OCI-LY1 (cell line): Measurements from ENCODE around the gene STAG1.

ENCODE experiments used
- H2AFZ ChIP-seq: fragments of 200-600 bp; sonication (generic), shearing (Covaris generic); 2 replicates; pipeline ENCODE4 v1.6.0; 2014; ENCODE audit warnings: antibody characterized with exemption, mild to moderate bottlenecking, low read length
- H3F3A ChIP-seq: fragments of 200-600 bp; sonication (generic), shearing (Covaris generic); 2 replicates; pipeline ENCODE4 v1.6.0; 2014; ENCODE audit warnings: mild to moderate bottlenecking, antibody characterized with exemption, low read length, moderate library complexity; ENCODE audit not compliant: insufficient read depth
- H3K27ac ChIP-seq: fragments of 200-600 bp; sonication (generic); 2 replicates; pipeline ENCODE4 v1.5.1; 2014; ENCODE audit warnings: low read length, mixed run types, mild to moderate bottlenecking, low read depth; ENCODE audit not compliant: poor library complexity, severe bottlenecking
- H3K27me3 ChIP-seq: fragments of 200-600 bp; sonication (generic); 2 replicates; pipeline ENCODE4 v1.6.0; 2014; ENCODE audit warnings: antibody characterized with exemption, mild to moderate bottlenecking, low read length, moderate library complexity; ENCODE audit not compliant: insufficient read depth
- H3K36me3 ChIP-seq: fragments of 200-600 bp; sonication (generic); 2 replicates; pipeline ENCODE4 v1.6.1; 2014; ENCODE audit warnings: mild to moderate bottlenecking, antibody characterized with exemption, low read length, moderate library complexity, mixed read lengths; ENCODE audit not compliant: insufficient read depth
- H3K4me1 ChIP-seq: fragments of 200-600 bp; sonication (generic); 2 replicates; pipeline ENCODE4 v1.5.1; 2014; ENCODE audit warnings: mild to moderate bottlenecking, low read length, moderate library complexity; ENCODE audit not compliant: insufficient read depth, severe bottlenecking
- H3K4me2 ChIP-seq: fragments of 200-600 bp; sonication (generic), shearing (Covaris generic); 2 replicates; pipeline ENCODE4 v1.6.1; 2014; ENCODE audit warnings: low read length
- H3K4me3 ChIP-seq: fragments of 200-600 bp; sonication (generic); 2 replicates; pipeline ENCODE4 v1.5.1; 2014; ENCODE audit warnings: low read length, low read depth, mild to moderate bottlenecking, mixed read lengths; ENCODE audit not compliant: poor library complexity, severe bottlenecking
- H3K79me2 ChIP-seq: fragments of 200-600 bp; shearing (Covaris generic); 2 replicates; pipeline ENCODE4 v1.6.1; 2016; ENCODE audit warnings: mixed run types, low read length, mixed read lengths; ENCODE audit not compliant: insufficient read depth
- H3K9ac ChIP-seq: fragments of 200-600 bp; sonication (generic), shearing (Covaris generic); 2 replicates; pipeline ENCODE4 v1.6.1; 2014; ENCODE audit warnings: mild to moderate bottlenecking, low read length, mixed read lengths
- H3K9me2 ChIP-seq: fragments of 200-600 bp; sonication (generic), shearing (Covaris generic); 2 replicates; pipeline ENCODE4 v1.6.1; 2014; ENCODE audit warnings: low read depth, mild to moderate bottlenecking, low read length, mixed read lengths
- H3K9me3 ChIP-seq: fragments of 200-600 bp; shearing (Covaris generic); 2 replicates; pipeline ENCODE4 v1.6.1; 2014; ENCODE audit warnings: low read length, mixed read lengths
- H4K20me1 ChIP-seq: fragments of 200-600 bp; sonication (generic), shearing (Covaris generic); 2 replicates; pipeline ENCODE4 v1.6.0; 2016; ENCODE audit warnings: mild to moderate bottlenecking, low read length; ENCODE audit not compliant: insufficient read depth
- EZH2 ChIP-seq: fragments of 200-600 bp; sonication (generic), shearing (Covaris generic); IDR thresholded peaks from 2 replicates; pipeline ENCODE4 v1.8.0; 2017; ENCODE audit warnings: borderline replicate concordance, mixed run types, mild to moderate bottlenecking, antibody characterized with exemption, low read length, moderate library complexity, mixed read lengths
- TF ChIP-seq, protein P1 (sequence below): fragments of 200-600 bp; sonication (generic), shearing (Covaris generic); IDR thresholded peaks from 2 replicates; pipeline ENCODE4 v1.5.1; 2017; ENCODE audit warnings: mild to moderate bottlenecking, antibody characterized with exemption, low read length, moderate library complexity, mixed read lengths

The STAG1 gene

DNA sequence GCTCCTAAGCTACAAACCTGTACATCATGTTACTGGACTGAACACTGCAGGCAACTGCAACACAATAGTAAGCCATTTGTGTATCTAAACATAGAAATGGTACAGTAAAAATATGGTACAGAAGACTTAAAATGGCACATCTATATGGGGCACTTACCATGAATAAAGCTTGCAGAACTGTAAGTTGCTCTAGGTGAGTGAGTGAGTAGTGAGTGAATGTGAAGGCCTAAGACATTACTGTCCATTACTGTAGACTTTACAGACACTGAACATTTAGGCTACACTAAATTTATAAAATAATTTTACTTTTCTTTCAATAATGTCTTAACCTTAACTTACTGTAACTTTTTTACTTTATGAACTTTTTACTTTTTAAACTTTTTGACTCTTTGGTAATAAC is 76.2 kb downstream of the STAG1 start:
- no peaks in the 10 kb centered on the region for H3K9me2 ChIP-seq
- no peak for TF ChIP-seq EZH2
- TF ChIP-seq, protein P1, sequence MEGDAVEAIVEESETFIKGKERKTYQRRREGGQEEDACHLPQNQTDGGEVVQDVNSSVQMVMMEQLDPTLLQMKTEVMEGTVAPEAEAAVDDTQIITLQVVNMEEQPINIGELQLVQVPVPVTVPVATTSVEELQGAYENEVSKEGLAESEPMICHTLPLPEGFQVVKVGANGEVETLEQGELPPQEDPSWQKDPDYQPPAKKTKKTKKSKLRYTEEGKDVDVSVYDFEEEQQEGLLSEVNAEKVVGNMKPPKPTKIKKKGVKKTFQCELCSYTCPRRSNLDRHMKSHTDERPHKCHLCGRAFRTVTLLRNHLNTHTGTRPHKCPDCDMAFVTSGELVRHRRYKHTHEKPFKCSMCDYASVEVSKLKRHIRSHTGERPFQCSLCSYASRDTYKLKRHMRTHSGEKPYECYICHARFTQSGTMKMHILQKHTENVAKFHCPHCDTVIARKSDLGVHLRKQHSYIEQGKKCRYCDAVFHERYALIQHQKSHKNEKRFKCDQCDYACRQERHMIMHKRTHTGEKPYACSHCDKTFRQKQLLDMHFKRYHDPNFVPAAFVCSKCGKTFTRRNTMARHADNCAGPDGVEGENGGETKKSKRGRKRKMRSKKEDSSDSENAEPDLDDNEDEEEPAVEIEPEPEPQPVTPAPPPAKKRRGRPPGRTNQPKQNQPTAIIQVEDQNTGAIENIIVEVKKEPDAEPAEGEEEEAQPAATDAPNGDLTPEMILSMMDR = no peak

DNA sequence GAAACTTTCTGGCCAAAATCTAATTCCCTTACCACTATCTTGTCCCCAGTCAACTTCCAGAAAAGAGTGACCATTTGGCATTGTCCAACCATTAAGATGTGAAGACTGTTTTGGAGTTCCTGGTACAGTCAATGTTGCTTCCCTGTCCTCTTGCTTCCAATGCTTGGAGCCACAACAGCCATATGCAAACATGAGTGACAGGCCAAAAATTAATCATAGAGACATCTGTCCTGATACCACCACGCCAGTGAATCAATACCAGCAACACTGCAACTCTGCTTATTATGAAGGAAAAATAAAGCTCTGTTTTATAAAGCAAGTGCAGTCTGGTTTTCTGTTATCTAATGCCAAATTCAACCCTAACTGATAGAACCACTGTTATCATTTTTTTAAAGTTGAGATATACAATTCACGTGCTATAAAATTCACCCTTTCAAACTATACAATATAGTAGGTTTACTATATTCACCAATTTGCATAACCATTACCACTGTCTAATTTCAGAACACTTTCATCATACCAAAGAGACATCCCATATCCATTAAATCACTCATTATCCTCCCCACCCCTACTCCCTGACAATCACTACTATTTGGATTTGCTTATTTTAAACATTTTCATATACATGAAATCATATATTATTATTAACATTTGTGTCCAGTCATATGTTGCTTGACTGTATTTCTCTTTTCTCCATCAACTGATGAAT is 76.9 kb downstream of the STAG1 start:
- Histone ChIP-seq H3K9ac (no peak overlapping the region), H2AFZ (no peak overlapping the region), H3K4me2 (no peak overlapping the region), H3K27ac (no peak overlapping the region), H3K4me1 (peaks cover 19% of the 10 kb centered on the region), H4K20me1 (no peaks in the 10 kb centered on the region), H3F3A (no peaks in the 10 kb centered on the region), H3K36me3 (no peaks in the 10 kb centered on the region), H3K4me3 (no peak overlapping the region), H3K9me3 (no peaks in the 10 kb centered on the region), H3K9me2 (no peaks in the 10 kb centered on the region), H3K27me3 (no peaks in the 10 kb centered on the region), H3K79me2 (peaks cover 82% of the 10 kb centered on the region)
- TF ChIP-seq, protein P1 = no peak
- no peak for TF ChIP-seq EZH2

More for the DNA sequence above, 76.2 kb downstream of the STAG1 start:
- no peak overlapping the region for H3K27ac ChIP-seq
- H3K9ac ChIP-seq = no peak overlapping the region
- no peaks in the 10 kb centered on the region for H3F3A ChIP-seq
- H4K20me1 ChIP-seq = no peaks in the 10 kb centered on the region
- H2AFZ ChIP-seq = no peak overlapping the region
- no peaks in the 10 kb centered on the region for H3K27me3 ChIP-seq
- no peaks in the 10 kb centered on the region for H3K36me3 ChIP-seq
- peaks cover 19% of the 10 kb centered on the region for H3K4me1 ChIP-seq
- H3K4me2 ChIP-seq = no peak overlapping the region
- no peak overlapping the region for H3K4me3 ChIP-seq
- peaks cover 80% of the 10 kb centered on the region for H3K79me2 ChIP-seq
- no peaks in the 10 kb centered on the region for H3K9me3 ChIP-seq

DNA sequence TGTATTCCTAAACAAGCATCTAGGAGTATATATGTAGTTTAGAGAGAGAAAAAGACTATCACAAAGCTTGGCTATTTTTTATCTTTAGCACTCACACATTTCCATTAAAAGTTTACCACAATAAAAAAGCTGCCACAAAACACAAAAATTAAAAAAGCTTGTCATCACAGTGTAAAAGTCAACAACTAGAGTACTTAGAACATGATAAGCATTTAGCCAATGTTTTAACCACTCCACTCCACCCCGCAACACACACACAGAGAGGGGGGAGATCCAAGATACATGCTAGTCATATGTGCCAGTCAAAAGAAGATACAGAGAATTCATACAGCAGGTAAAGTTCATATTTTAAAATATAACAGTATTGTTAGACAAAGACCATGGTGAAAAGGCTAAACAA is 79.7 kb downstream of the STAG1 start:
- no peaks in the 10 kb centered on the region for H3K36me3 ChIP-seq
- no peak overlapping the region for H3K4me3 ChIP-seq
- H3K27me3 ChIP-seq = no peaks in the 10 kb centered on the region
- no peak overlapping the region for H3K9ac ChIP-seq
- no peaks in the 10 kb centered on the region for H4K20me1 ChIP-seq
- no peak overlapping the region for H3K27ac ChIP-seq
- TF ChIP-seq, protein P1 = no peak
- no peak for TF ChIP-seq EZH2
- H3K9me2 ChIP-seq = no peaks in the 10 kb centered on the region
- no peaks in the 10 kb centered on the region for H3F3A ChIP-seq
- H3K79me2 ChIP-seq = peaks cover 74% of the 10 kb centered on the region
- no peak overlapping the region for H2AFZ ChIP-seq
- peaks cover 19% of the 10 kb centered on the region for H3K4me1 ChIP-seq
- H3K4me2 ChIP-seq = no peak overlapping the region
- H3K9me3 ChIP-seq = no peaks in the 10 kb centered on the region
